CD4-positive, alpha-beta memory T cell (primary cell): ENCODE measurements around the gene TUBB6. TPM values are rescaled to one million over a fixed set of nuclear protein-coding genes. Genes with fewer than 3 reads are reported as not detected.

Experiments used
- CTCF ChIA-PET: fragments of 350-600 bp; sonication (Branson Sonifier 250); formaldehyde crosslinking; loops from one replicate; lab custom pipeline; 2021; ENCODE audit warnings: inconsistent platforms; ENCODE audit not compliant: partially characterized antibody; lab: Charles Lee
- POLR2A ChIA-PET: fragments of 350-600 bp; sonication (Branson Sonifier 250); formaldehyde crosslinking; loops from one replicate; lab custom pipeline; 2021; ENCODE audit not compliant: partially characterized antibody; lab: Charles Lee
- DNase-seq, 5 donors: peaks; one replicate each; pipeline versions ENCODE4 v3.0.0 to v3.0.0-alpha.2; 2020 to 2022; ENCODE audit warnings: mixed read lengths in 1 of 5
- H3K27ac ChIP-seq: one replicate; pipeline ENCODE4 v1.7.0; 2013; ENCODE audit warnings: low read depth, low read length
- H3K27me3 ChIP-seq: 2 replicates; pipeline ENCODE4 v1.7.0; 2013; ENCODE audit warnings: mild to moderate bottlenecking, low read length, moderate library complexity; ENCODE audit not compliant: insufficient read depth
- H3K36me3 ChIP-seq: 2 replicates; pipeline ENCODE4 v1.7.0; 2013; ENCODE audit warnings: mild to moderate bottlenecking, low read length, moderate library complexity; ENCODE audit not compliant: insufficient read depth
- H3K4me1 ChIP-seq: 2 replicates; pipeline ENCODE4 v1.7.0; 2013; ENCODE audit warnings: mild to moderate bottlenecking, low read length, moderate library complexity; ENCODE audit not compliant: insufficient read depth
- H3K4me3 ChIP-seq, 2 donors: one replicate each; pipeline ENCODE4 v1.7.0; 2013; ENCODE audit warnings: low read length in 2 of 2, mild to moderate bottlenecking in 1 of 2
- H3K9me3 ChIP-seq, 2 donors: one replicate each; pipeline ENCODE4 v1.7.0; 2013; ENCODE audit warnings: low read length in 2 of 2, control low read depth in 1 of 2; ENCODE audit not compliant: control insufficient read depth in 1 of 2
- H3K27ac Mint-ChIP-seq, 7 donors: one replicate each; pipeline ENCODE4 v1.8.0; 2020 to 2021; ENCODE audit warnings: mixed read lengths in 7 of 7, mild to moderate bottlenecking in 6 of 7, inconsistent platforms in 3 of 7, moderate library complexity in 3 of 7
- H3K27me3 Mint-ChIP-seq, 2 donors: one replicate each; pipeline ENCODE4 v1.8.0; 2020 to 2021; ENCODE audit warnings: mixed read lengths in 2 of 2
- H3K36me3 Mint-ChIP-seq, 2 donors: one replicate each; pipeline ENCODE4 v1.8.0; 2020 to 2021; ENCODE audit warnings: mixed read lengths in 2 of 2, inconsistent platforms in 1 of 2, mild to moderate bottlenecking in 1 of 2
- H3K4me1 Mint-ChIP-seq, 4 donors: one replicate each; pipeline ENCODE4 v1.8.0; 2020 to 2021; ENCODE audit warnings: mixed read lengths in 4 of 4, mild to moderate bottlenecking in 1 of 4
- H3K4me3 Mint-ChIP-seq, 8 donors: one replicate each; pipeline ENCODE4 v1.8.0; 2020 to 2021; ENCODE audit warnings: mixed read lengths in 8 of 8, mild to moderate bottlenecking in 7 of 8, moderate library complexity in 6 of 8, inconsistent platforms in 3 of 8
- H3K9me3 Mint-ChIP-seq, 8 donors: one replicate each; pipeline ENCODE4 v1.8.0; 2020 to 2021; ENCODE audit warnings: mixed read lengths in 8 of 8, mild to moderate bottlenecking in 5 of 8, inconsistent platforms in 3 of 8, moderate library complexity in 1 of 8
- intact Hi-C: fragments of 100-400 bp; cut with micrococcal nuclease; formaldehyde crosslinking; loops from one replicate; pipeline ENCODE4 v1.15.1; 2023
- polyA plus RNA-seq, 2 donors: library from polyadenylated mRNA; unstranded; fragments of 300-500 nt; fragmentation: Illumina TruSeq; gene quantifications; one replicate each; pipeline ENCODE4 v1.2.3, GENCODE V29; 2021
- total RNA-seq, 2 experiments: library from RNA; stranded (reverse); gene quantifications; one replicate each; pipeline ENCODE4 v1.2.3, GENCODE V29; 2021

Gene TUBB6
- total and polyA plus RNA-seq, 4 experiments from 2014 or later: 0.96 to 3.2 (median 1.6) TPM

GRCh38 chr18:12342661-12343060, 34.6 kb downstream of the TUBB6 start:
- intact Hi-C loops: no loop called here
- H3K4me3 Mint-ChIP-seq: no peak overlapping the region
- Histone ChIP-seq H3K4me3 (no peak overlapping the region), H3K4me1 (no peaks in the 10 kb centered on the region), H3K27ac (no peak overlapping the region), H3K9me3 (no peaks in the 10 kb centered on the region), H3K27me3 (no peaks in the 10 kb centered on the region), H3K36me3 (peaks cover 45% of the 10 kb centered on the region)
- peaks cover 0 to 2% (median 0%) of the 10 kb centered on the region in 8 donors for H3K9me3 Mint-ChIP-seq
- DNase-seq: no peak
- no peaks in the 10 kb centered on the region for H3K27me3 Mint-ChIP-seq
- no peak overlapping the region for H3K27ac Mint-ChIP-seq
- no peaks in the 10 kb centered on the region for H3K4me1 Mint-ChIP-seq
- H3K36me3 Mint-ChIP-seq: peaks cover 58 to 66% of the 10 kb centered on the region in 2 donors
- POLR2A ChIA-PET: no interaction called here
- CTCF ChIA-PET: no interaction called here

DNA sequence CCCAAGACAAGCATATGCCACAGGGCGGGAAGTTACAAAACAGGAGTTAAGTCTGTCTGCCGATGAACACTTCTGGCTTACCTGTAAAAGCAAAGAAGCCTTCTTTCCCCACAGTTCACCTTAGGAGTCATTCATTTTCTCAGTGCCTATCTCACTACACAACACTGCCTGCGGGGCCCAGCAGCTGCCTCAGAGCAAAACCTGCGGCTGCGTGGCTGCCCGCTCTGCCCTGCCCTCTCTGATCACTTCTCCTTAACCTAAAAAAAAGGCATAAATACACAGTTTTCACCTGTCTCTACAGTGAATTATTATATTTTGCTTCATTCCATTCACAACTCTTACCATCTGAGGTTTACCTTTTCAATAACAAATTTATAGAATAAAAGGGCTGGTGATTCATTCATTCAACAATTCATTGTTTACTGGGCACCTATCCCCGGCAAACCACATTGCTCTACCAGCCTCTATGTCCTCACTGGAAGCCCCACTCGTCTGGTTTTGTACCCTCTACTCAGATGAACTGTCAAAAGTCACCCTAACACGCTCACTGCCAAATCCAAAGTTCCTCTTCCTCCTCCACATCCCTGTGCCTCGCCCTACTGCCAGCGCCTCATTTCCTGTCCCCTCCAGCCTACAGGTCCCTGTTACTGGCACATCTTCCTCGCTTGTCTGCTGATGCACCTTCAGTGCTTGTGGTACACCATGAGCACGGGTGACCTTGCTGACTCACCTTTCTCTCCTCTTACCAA, 37.6 kb downstream of the TUBB6 start:
- DNase-seq: no peak
- POLR2A ChIA-PET: no interaction called here
- H3K36me3 ChIP-seq: peaks cover 54% of the 10 kb centered on the region
- H3K9me3 Mint-ChIP-seq: peaks cover 0 to 2% (median 0%) of the 10 kb centered on the region in 8 donors
- peak overlapping the region in 1 of 7 donors; percentile 20 for H3K27ac Mint-ChIP-seq
- H3K27me3 Mint-ChIP-seq: no peaks in the 10 kb centered on the region
- H3K36me3 Mint-ChIP-seq: peaks cover 71 to 72% of the 10 kb centered on the region in 2 donors
- no peaks in the 10 kb centered on the region for H3K4me1 ChIP-seq
- H3K9me3 ChIP-seq: no peaks in the 10 kb centered on the region
- intact Hi-C loops: no loop called here
- no peaks in the 10 kb centered on the region for H3K4me1 Mint-ChIP-seq
- H3K4me3 Mint-ChIP-seq: no peak overlapping the region
- no peak overlapping the region for H3K4me3 ChIP-seq
- H3K27me3 ChIP-seq: no peaks in the 10 kb centered on the region
- CTCF ChIA-PET: no interaction called here
- H3K27ac ChIP-seq: no peak overlapping the region

DNA sequence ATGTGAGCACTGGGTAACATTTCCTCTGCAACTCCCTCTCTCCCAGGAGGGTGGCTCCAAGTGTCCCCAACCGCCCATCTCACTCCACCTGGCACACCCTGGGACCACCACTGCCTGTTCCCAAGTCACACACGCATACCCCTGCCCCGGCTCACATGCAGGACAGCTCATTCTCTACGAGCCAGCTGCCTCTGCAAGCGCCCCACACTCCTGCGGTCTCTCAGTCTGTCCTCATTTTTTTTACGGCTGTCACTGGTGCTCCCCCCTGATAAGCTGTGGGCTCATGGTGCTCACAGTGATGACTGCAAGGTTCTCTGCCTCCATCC, 38.2 kb downstream of the TUBB6 start:
- Mint-ChIP-seq H3K9me3 (peaks cover 0 to 2% (median 0%) of the 10 kb centered on the region in 8 donors), H3K4me3 (no peak overlapping the region), H3K27me3 (no peaks in the 10 kb centered on the region), H3K27ac (peak overlapping the region in 3 of 7 donors; percentile 20 to 86 (median 41)), H3K4me1 (no peaks in the 10 kb centered on the region), H3K36me3 (peaks cover 73 to 76% of the 10 kb centered on the region in 2 donors)
- Histone ChIP-seq H3K4me3 (no peak overlapping the region), H3K27me3 (no peaks in the 10 kb centered on the region), H3K4me1 (no peaks in the 10 kb centered on the region), H3K9me3 (no peaks in the 10 kb centered on the region), H3K27ac (no peak overlapping the region), H3K36me3 (peaks cover 59% of the 10 kb centered on the region)
- POLR2A ChIA-PET: no interaction called here
- DNase-seq: no peak
- CTCF ChIA-PET: no interaction called here
- intact Hi-C loops: no loop called here

DNA sequence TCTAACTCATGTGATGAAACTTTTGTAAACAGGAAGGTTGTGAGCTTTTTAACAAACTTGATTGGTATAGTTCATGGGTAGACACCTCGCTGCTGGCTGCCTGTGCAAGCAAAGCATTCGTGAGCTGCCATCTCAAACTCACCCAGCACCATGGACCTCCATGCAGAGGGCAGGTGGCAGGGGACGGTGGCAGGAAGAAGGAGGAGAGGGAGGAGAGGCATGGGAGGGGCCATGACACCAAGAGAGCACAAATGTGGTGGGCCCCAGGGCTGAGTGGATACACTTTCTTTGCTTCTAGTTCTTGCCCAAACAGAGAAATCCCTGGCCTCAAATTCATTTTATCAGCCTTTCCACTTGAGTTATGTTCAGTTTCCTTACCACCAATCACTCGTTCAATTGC, 39.9 kb downstream of the TUBB6 start:
- H3K36me3 ChIP-seq: peaks cover 61% of the 10 kb centered on the region
- no peaks in the 10 kb centered on the region for H3K4me1 ChIP-seq
- Mint-ChIP-seq H3K27me3 (no peaks in the 10 kb centered on the region), H3K9me3 (peaks cover 0 to 2% (median 0%) of the 10 kb centered on the region in 8 donors), H3K4me3 (no peak overlapping the region), H3K27ac (peak overlapping the region in 1 of 7 donors; percentile 2), H3K36me3 (peaks cover 64 to 72% of the 10 kb centered on the region in 2 donors), H3K4me1 (no peaks in the 10 kb centered on the region)
- DNase-seq: no peak
- H3K27me3 ChIP-seq: no peaks in the 10 kb centered on the region
- intact Hi-C loops: no loop called here
- ChIA-PET POLR2A (no interaction called here), CTCF (interaction anchor here (1.3 kb wide), 1 partner anchor 19 kb away, joined by 5 read pairs; no protein-coding TSS in a partner anchor)
- H3K9me3 ChIP-seq: no peaks in the 10 kb centered on the region
- H3K27ac ChIP-seq: no peak overlapping the region
- no peak overlapping the region for H3K4me3 ChIP-seq

- Histone ChIP-seq H3K27me3 (no peaks in the 10 kb centered on the region), H3K9me3 (no peaks in the 10 kb centered on the region), H3K4me1 (no peaks in the 10 kb centered on the region), H3K4me3 (no peak overlapping the region), H3K27ac (no peak overlapping the region), H3K36me3 (peaks cover 53% of the 10 kb centered on the region)
- Mint-ChIP-seq H3K4me3 (no peak overlapping the region), H3K9me3 (no peaks in the 10 kb centered on the region), H3K27me3 (no peaks in the 10 kb centered on the region), H3K4me1 (peaks cover 0 to 6% (median under 1%) of the 10 kb centered on the region in 4 donors), H3K36me3 (peaks cover 51 to 74% of the 10 kb centered on the region in 2 donors), H3K27ac (no peak overlapping the region)
- intact Hi-C loops: no loop called here
- DNase-seq: no peak
- POLR2A ChIA-PET: no interaction called here
- CTCF ChIA-PET: no interaction called here
Measured at GRCh38 chr18:12352188-12352587, 44.1 kb downstream of the TUBB6 start.

- H3K4me3 Mint-ChIP-seq: no peak overlapping the region
- ChIA-PET POLR2A (no interaction called here), CTCF (interaction anchor here (1.2 kb wide), 1 partner anchor 16 kb away, joined by 4 read pairs; no protein-coding TSS in a partner anchor)
- Histone ChIP-seq H3K4me1 (no peaks in the 10 kb centered on the region), H3K27me3 (no peaks in the 10 kb centered on the region), H3K4me3 (no peak overlapping the region), H3K9me3 (no peaks in the 10 kb centered on the region), H3K36me3 (peaks cover 49% of the 10 kb centered on the region), H3K27ac (no peak overlapping the region)
- DNase-seq: no peak
- no peak overlapping the region for H3K27ac Mint-ChIP-seq
- H3K27me3 Mint-ChIP-seq: no peaks in the 10 kb centered on the region
- no peaks in the 10 kb centered on the region for H3K9me3 Mint-ChIP-seq
- H3K36me3 Mint-ChIP-seq: peaks cover 44 to 74% of the 10 kb centered on the region in 2 donors
- intact Hi-C loops: no loop called here
- H3K4me1 Mint-ChIP-seq: peaks cover 0 to 4% (median under 1%) of the 10 kb centered on the region in 4 donors
Measured at GRCh38 chr18:12359515-12359927, 51.5 kb downstream of the TUBB6 start.

- CTCF ChIA-PET: interaction anchor here (1.2 kb wide), 1 partner anchor 15 kb away, joined by 3 read pairs; the partner anchor contains the start of gene AFG3L2
- Mint-ChIP-seq H3K36me3 (peaks cover 52 to 73% of the 10 kb centered on the region in 2 donors), H3K27me3 (no peaks in the 10 kb centered on the region), H3K9me3 (no peaks in the 10 kb centered on the region), H3K4me1 (peaks cover 0 to 3% (median under 1%) of the 10 kb centered on the region in 4 donors), H3K27ac (no peak overlapping the region), H3K4me3 (no peak overlapping the region)
- Histone ChIP-seq H3K36me3 (peaks cover 50% of the 10 kb centered on the region), H3K27ac (no peak overlapping the region), H3K9me3 (no peaks in the 10 kb centered on the region), H3K27me3 (no peaks in the 10 kb centered on the region), H3K4me1 (no peaks in the 10 kb centered on the region), H3K4me3 (no peak overlapping the region)
- POLR2A ChIA-PET: no interaction called here
- no peak for DNase-seq
- intact Hi-C loops: no loop called here
Measured at GRCh38 chr18:12361770-12362378, 53.8 kb downstream of the TUBB6 start.
